HG03064 (cell line): ENCODE results near the gene PLVAP.

ENCODE experiments used
- ATAC-seq: cut with Tn5 transposase; IDR thresholded peaks from one replicate; pipeline ENCODE4 v1.9.1; 2021; ENCODE audit warnings: low read depth; ENCODE audit not compliant: unreplicated experiment

PLVAP gene

GRCh38 chr19:17324357-17325114 lies 52.6 kb downstream of the PLVAP start:
- ATAC-seq, result no peak

GRCh38 chr19:17323964-17324332 lies 53.2 kb downstream of the PLVAP start:
- no peak for ATAC-seq

GRCh38 chr19:17323300-17323963 lies 53.7 kb downstream of the PLVAP start:
- ATAC-seq, result no peak

GRCh38 chr19:17322854-17323253 lies 54.3 kb downstream of the PLVAP start:
- no peak for ATAC-seq

- ATAC-seq, result no peak
These were observed 55.3 kb downstream of the PLVAP start for GRCh38 chr19:17321655-17322489.

- no peak for ATAC-seq
These were observed 56.7 kb downstream of the PLVAP start for GRCh38 chr19:17320435-17320834.

- no peak for ATAC-seq
These were observed 57.5 kb downstream of the PLVAP start for GRCh38 chr19:17319473-17320238.

- ATAC-seq, result no peak
These were observed 58.2 kb downstream of the PLVAP start for GRCh38 chr19:17318966-17319365.

GRCh38 chr19:17314007-17314593 lies 63.0 kb downstream of the PLVAP start:
- ATAC-seq, result no peak

- no peak for ATAC-seq
These were observed 64.7 kb downstream of the PLVAP start for GRCh38 chr19:17312189-17313113.

- no peak for ATAC-seq
These were observed 65.5 kb downstream of the PLVAP start for GRCh38 chr19:17311455-17312188.

- ATAC-seq, result no peak
These were observed 67.1 kb downstream of the PLVAP start for GRCh38 chr19:17309965-17310461.

- ATAC-seq, result peak; percentile 48
These were observed 67.8 kb downstream of the PLVAP start, which contains the start of gene DDA1 for GRCh38 chr19:17309198-17309964. DDA1 (plus strand) TSS chr19:17309563; CDS start chr19:17309655, 92 bp downstream.

- ATAC-seq, result no peak
These were observed 69.2 kb downstream of the PLVAP start for GRCh38 chr19:17307876-17308377.

- no peak for ATAC-seq
These were observed 70.8 kb downstream of the PLVAP start for GRCh38 chr19:17306285-17306714.

- peak; percentile 52 for ATAC-seq
These were observed 71.4 kb downstream of the PLVAP start, which contains the start of gene MRPL34 for GRCh38 chr19:17305517-17306284. MRPL34 (plus strand) TSS chr19:17305872; CDS start chr19:17305893, 21 bp downstream.

- ATAC-seq, result no peak
These were observed 72.0 kb downstream of the PLVAP start for GRCh38 chr19:17305216-17305516.
